Cardiac fibroblast (primary cell): ENCODE measurements around the gene ERVV-1.
A peak's percentile ranks its signal among the peaks of the same experiment; 100 is the strongest.
"Not testable (repeated sequence)": the region's sequence is repeated elsewhere in the genome, so short reads cannot be mapped to it uniquely, and the experiment has no call there.

Experiments used
- DNase-seq, 2 donors: peaks; one replicate each; pipeline versions ENCODE4 v3.0.0 to v3.0.0-alpha.2; 2010; ENCODE audit warnings: low read depth in 2 of 2
- H3K4me3 ChIP-seq, 2 donors: replicated peaks in 1 of 2; 1 replicate in 1 of 2; 2 replicates in 1 of 2; pipeline ENCODE4 v1.5.1; 2011; ENCODE audit warnings: low read depth in 2 of 2, low read length in 2 of 2, mild to moderate bottlenecking in 2 of 2, moderate library complexity in 1 of 2
- TF ChIP-seq, protein P1 (sequence below): IDR thresholded peaks from one replicate; pipeline ENCODE4 v1.5.1; 2011; ENCODE audit warnings: low read depth, mild to moderate bottlenecking, low read length, inconsistent platforms

ERVV-1 gene

DNA sequence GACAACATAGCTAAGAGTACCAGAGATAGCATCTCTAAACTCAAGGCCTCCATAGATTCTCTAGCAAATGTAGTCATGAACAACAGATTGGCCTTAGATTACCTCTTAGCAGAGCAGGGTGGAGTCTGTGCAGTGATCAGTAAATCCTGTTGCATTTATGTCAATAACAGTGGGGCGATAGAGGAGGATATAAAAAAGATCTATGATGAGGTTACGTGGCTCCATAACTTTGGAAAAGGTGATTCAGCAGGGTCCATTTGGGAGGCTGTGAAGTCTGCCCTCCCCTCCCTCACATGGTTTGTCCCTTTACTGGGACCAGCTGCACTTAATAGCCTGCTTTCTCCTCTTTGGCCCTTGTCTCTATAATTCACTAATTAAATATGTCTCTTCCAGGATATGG is 1.4 kb downstream of the ERVV-1 start:
- DNase-seq = no peak
- H3K4me3 ChIP-seq = no peak overlapping the region
- TF ChIP-seq, protein P1, sequence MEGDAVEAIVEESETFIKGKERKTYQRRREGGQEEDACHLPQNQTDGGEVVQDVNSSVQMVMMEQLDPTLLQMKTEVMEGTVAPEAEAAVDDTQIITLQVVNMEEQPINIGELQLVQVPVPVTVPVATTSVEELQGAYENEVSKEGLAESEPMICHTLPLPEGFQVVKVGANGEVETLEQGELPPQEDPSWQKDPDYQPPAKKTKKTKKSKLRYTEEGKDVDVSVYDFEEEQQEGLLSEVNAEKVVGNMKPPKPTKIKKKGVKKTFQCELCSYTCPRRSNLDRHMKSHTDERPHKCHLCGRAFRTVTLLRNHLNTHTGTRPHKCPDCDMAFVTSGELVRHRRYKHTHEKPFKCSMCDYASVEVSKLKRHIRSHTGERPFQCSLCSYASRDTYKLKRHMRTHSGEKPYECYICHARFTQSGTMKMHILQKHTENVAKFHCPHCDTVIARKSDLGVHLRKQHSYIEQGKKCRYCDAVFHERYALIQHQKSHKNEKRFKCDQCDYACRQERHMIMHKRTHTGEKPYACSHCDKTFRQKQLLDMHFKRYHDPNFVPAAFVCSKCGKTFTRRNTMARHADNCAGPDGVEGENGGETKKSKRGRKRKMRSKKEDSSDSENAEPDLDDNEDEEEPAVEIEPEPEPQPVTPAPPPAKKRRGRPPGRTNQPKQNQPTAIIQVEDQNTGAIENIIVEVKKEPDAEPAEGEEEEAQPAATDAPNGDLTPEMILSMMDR = no peak

- DNase-seq = no peak
- TF ChIP-seq, protein P1 = no peak
- no peak overlapping the region for H3K4me3 ChIP-seq
Observed at GRCh38 chr19:53015730-53016129, 2.0 kb downstream of the ERVV-1 start.

- TF ChIP-seq, protein P1 = peak; percentile 50
- DNase-seq = peak in 1 of 2 donors; percentile 43
- no peak overlapping the region for H3K4me3 ChIP-seq
Observed at GRCh38 chr19:53019684-53020083, 6.0 kb downstream of the ERVV-1 start.

DNA sequence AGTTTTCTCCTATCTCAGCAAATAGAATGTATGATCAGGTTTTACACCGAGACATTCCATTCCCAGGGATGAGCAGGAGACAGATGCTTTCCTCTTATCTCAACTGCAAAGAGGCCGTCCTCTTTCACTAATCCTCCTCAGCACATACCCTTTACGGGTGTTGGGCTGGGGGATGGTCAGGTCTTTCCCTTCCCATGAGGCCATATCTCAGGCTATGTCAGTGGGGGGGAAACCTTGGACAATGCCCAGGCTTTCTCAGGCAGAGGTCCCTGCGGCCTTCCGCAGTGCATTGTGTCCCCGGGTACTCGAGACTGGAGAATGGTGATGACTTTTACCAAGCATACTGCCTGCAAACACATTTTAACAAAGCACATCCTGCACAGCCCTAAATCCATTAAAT is 14.6 kb downstream of the ERVV-1 start:
- DNase-seq, H3K4me3 ChIP-seq: not testable (repeated sequence)

DNA sequence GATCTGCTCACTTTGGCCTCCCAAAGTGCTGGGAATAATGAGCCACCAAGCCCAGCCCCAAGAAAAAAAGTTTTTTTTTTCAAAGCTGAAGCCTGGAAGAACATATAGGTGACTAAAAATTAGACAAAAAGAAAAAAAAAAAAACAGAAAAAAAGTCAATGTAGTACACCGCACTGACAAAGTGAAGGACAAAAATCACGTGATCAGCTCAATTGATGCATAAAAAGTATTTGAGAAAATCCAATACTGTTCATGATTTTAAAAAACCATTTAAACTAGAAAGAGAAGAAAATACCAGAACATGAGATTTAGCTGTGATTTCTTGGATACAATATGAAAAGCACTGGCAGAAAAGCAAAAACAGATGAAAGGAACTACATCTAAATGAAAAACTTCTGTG is 20.3 kb downstream of the ERVV-1 start:
- TF ChIP-seq, protein P1 = no peak
- H3K4me3 ChIP-seq = no peak overlapping the region
- no peak for DNase-seq

DNA sequence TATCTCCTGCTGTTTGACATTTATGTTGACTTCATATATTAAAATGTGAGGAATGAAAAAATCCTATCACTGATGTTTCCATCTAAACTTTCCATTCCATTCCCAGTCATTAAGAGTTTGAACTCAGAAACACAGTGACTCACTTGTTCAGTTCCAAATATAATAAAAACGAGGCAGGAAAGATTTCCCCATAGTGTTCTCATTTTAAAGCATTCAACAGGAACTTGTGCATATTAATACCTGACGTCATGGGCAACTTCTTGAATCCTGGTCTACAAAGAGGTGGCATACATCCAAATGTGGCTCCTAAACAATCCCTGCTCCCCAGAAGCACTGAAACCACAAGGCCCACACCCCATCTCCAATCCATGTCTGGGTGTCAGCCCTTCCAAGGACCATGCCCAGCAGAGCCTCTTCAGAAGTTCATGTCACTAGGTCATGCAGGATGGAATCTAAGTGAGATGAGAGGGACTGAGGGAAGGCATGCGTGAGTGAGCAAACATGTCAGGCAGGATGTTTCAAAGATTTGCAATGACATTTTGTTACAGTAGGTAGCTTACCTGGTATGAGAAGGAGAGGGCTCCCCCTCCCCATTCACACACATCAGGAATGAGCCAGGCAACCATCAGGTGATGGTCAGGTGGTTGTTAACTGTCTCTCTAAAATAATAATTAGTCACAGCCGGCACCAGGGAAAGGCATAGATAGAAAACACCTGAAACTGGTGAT is 21.4 kb downstream of the ERVV-1 start:
- TF ChIP-seq, protein P1 = no peak
- peak in 1 of 2 donors; percentile 71 for DNase-seq
- H3K4me3 ChIP-seq = no peak overlapping the region

DNA sequence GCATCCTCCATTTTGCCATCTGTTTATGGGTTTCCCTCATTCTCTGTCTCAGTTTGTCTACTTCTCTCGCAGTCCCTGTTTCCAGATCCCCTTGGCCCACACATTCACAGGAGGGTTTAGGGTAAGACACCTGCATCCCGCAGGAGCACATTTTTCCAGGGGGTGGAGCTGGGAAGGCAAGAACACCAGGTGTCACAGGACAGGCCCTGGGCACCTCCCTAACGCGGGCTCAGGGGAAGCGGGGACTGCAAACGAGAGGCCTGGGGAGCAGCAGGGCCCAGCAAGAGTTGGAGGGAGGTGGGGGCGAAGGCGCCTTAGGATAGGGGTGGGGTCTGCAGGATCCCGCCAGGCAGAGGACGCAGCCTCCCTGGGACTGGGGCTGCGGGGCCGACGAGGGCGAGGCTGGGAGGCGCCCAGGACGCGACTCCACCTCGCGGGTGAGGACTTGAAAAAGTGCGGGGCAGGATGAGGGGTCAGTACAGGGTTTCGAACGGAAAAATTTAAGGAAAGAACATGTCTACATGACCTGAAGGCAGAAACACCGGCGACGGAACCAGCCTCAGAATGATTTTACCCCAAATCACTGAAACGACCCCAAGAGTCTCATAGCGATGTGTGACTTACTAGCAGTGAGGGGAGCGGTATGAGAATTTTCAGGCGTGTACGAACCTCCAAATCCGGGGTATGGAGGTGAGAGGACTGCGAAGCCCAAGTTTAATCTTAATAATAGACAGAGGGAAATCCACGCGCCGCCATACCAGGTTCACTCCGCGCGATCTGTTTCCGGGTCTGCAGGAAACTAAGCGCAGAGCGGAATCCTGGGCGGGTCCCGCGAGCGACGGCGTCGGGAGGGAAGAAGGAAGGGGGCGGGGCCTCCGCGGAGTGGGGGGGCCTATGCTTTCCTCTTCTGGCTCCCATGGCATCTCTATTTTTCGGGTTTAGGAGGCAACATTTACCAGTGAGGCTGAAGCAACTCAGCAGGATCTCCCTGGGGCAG is 23.7 kb downstream of the ERVV-1 start:
- DNase-seq = peak; percentile 50 to 84
- peak overlapping the region; percentile 34 to 68 for H3K4me3 ChIP-seq
- TF ChIP-seq, protein P1 = no peak
